C1 segment of cervical spinal cord (tissue), 14 donors: Measurements from ENCODE around the gene NXN.

Experiments
- DNase-seq, 14 donors: peaks; one replicate each; lab custom pipeline; 2025; lab: John Stamatoyannopoulos, UW

The NXN gene

GRCh38 chr17:979539-980405 lies at the start of gene NXN:
TSS of gene NXN (minus strand) at chr17:979776.
- peak; percentile 53 to 95 (median 85) for DNase-seq

- peak in 1 of 14 donors; percentile 51 for DNase-seq
Observed at GRCh38 chr17:1027044-1027443, 47.5 kb upstream of the NXN start.

GRCh38 chr17:1026599-1026975 lies 47.0 kb upstream of the NXN start:
- DNase-seq: no peak

- no peak for DNase-seq
Observed at GRCh38 chr17:1025733-1026598, 46.4 kb upstream of the NXN start.

GRCh38 chr17:1024076-1024475 lies 44.5 kb upstream of the NXN start:
- no peak for DNase-seq

GRCh38 chr17:1022278-1023024 lies 42.9 kb upstream of the NXN start:
- peak in 2 of 14 donors; percentile 13 to 58 for DNase-seq

GRCh38 chr17:1021147-1021546 lies 41.6 kb upstream of the NXN start:
- DNase-seq: no peak

- no peak for DNase-seq
Observed at GRCh38 chr17:1019451-1019850, 39.9 kb upstream of the NXN start.

- no peak for DNase-seq
Observed at GRCh38 chr17:1018547-1018946, 39.0 kb upstream of the NXN start.

GRCh38 chr17:1013729-1014090 lies 34.1 kb upstream of the NXN start:
- DNase-seq: no peak

- no peak for DNase-seq
Observed at GRCh38 chr17:1012823-1013728, 33.5 kb upstream of the NXN start.

- peak in 1 of 14 donors; percentile 48 for DNase-seq
Observed at GRCh38 chr17:1011760-1012735, 32.5 kb upstream of the NXN start.

GRCh38 chr17:1011138-1011537 lies 31.6 kb upstream of the NXN start:
- no peak for DNase-seq

GRCh38 chr17:1010586-1010985 lies 31.0 kb upstream of the NXN start:
- no peak for DNase-seq

GRCh38 chr17:1010086-1010450 lies 30.5 kb upstream of the NXN start:
- DNase-seq: no peak

- no peak for DNase-seq
Observed at GRCh38 chr17:1009229-1010085, 29.9 kb upstream of the NXN start.

GRCh38 chr17:1008008-1008761 lies 28.6 kb upstream of the NXN start:
- peak in 4 of 14 donors; percentile 24 to 50 (median 46) for DNase-seq
